HCT116 (cell line): ENCODE results near the gene KLK5. TPM values are rescaled to one million over a fixed set of nuclear protein-coding genes. Genes with fewer than 3 reads are reported as not detected.

Source experiments
- ATAC-seq: fragments of 200-7000 bp; cut with Tn5 transposase; 2 replicates; pipeline ENCODE4 v1.9.1; 2020; ENCODE audit warnings: mild to moderate bottlenecking, moderate library complexity
- BruUV-seq: library from RNA; stranded (reverse); fragments of 400-500 nt; replicated peaks from 2 replicates; lab custom pipeline; 2021; lab: Mats Ljungman, UMichigan
- CTCF ChIA-PET: fragments of 300-600 bp; sonication (Branson Sonifier 250); formaldehyde crosslinking; loops from one replicate; lab custom pipeline; 2021; ENCODE audit warnings: antibody characterized with exemption; lab: Charles Lee
- POLR2A ChIA-PET: fragments of 300-600, 350-600 bp; sonication (Branson Sonifier 250); formaldehyde crosslinking; loops from one replicate; lab custom pipeline; 2021; ENCODE audit warnings: antibody characterized with exemption; lab: Charles Lee
- RAD21 ChIA-PET, 2 experiments: fragments of 300-600 bp; sonication (Branson Sonifier 250); formaldehyde crosslinking; loops; one replicate each; lab custom pipeline; 2023; ENCODE audit warnings: low total read pairs in 2 of 2; ENCODE audit not compliant: uncharacterized antibody in 2 of 2, unreplicated experiment in 2 of 2, low non-redundant PET in 1 of 2; lab: Charles Lee
- DNase-seq: peaks from one replicate; pipeline ENCODE4 v3.0.0-alpha.2; 2010; ENCODE audit warnings: low read depth, low spot score
- H2AFZ ChIP-seq: fragments of 200-600 bp; shearing (Covaris generic), sonication (generic); 2 replicates; pipeline ENCODE4 v1.6.1; 2017; ENCODE audit warnings: low read depth, mixed run types, mixed read lengths, antibody characterized with exemption, low read length; ENCODE audit not compliant: poor library complexity, severe bottlenecking
- H3K27ac ChIP-seq: 2 replicates; pipeline ENCODE4 v1.5.1; 2012; ENCODE audit warnings: low read depth, low read length
- H3K27me3 ChIP-seq: fragments of 200-600 bp; sonication (generic); 2 replicates; pipeline ENCODE4 v1.6.1; 2016; ENCODE audit warnings: mixed run types, low read length, mixed read lengths; ENCODE audit not compliant: insufficient read depth
- H3K36me3 ChIP-seq, 2 experiments: fragments of 200-500 bp in 1 of 2; fragments of 200-600 bp in 1 of 2; sonication (Bioruptor generic) in 1 of 2; sonication (generic) in 1 of 2; 2 replicates each; pipeline versions ENCODE4 v1.5.1 to v1.6.1; 2014 to 2016; ENCODE audit warnings: low read length in 2 of 2, inconsistent platforms in 1 of 2, mixed read lengths in 1 of 2, mixed run types in 1 of 2; ENCODE audit not compliant: insufficient read depth in 2 of 2, control insufficient read depth in 1 of 2
- H3K4me1 ChIP-seq, 2 experiments: fragments of 200-600 bp in 1 of 2; sonication (generic) in 1 of 2; 2 replicates each; pipeline versions ENCODE4 v1.5.1 to v1.6.1; 2012 to 2017; ENCODE audit warnings: low read length in 2 of 2, inconsistent platforms in 1 of 2, mild to moderate bottlenecking in 1 of 2, mixed read lengths in 1 of 2, mixed run types in 1 of 2, moderate library complexity in 1 of 2; ENCODE audit not compliant: insufficient read depth in 2 of 2, control insufficient read depth in 1 of 2
- H3K4me2 ChIP-seq: fragments of 200-600 bp; sonication (generic); 2 replicates; pipeline ENCODE4 v1.6.1; 2017; ENCODE audit warnings: mixed run types, low read length, mixed read lengths
- H3K4me3 ChIP-seq, 2 experiments: fragments of 200-600 bp in 1 of 2; sonication (generic) in 1 of 2; replicated peaks in 1 of 2; 2 replicates each; pipeline ENCODE4 v1.5.1; 2011 to 2016; ENCODE audit warnings: low read length in 2 of 2, control low read depth in 1 of 2, low read depth in 1 of 2, mild to moderate bottlenecking in 1 of 2, mixed read lengths in 1 of 2, mixed run types in 1 of 2
- H3K79me2 ChIP-seq: fragments of 200-600 bp; sonication (generic); 2 replicates; pipeline ENCODE4 v1.6.1; 2017; ENCODE audit warnings: mild to moderate bottlenecking, mixed run types, low read length, moderate library complexity, mixed read lengths; ENCODE audit not compliant: insufficient read depth
- H3K9ac ChIP-seq: fragments of 200-600 bp; sonication (generic); 2 replicates; pipeline ENCODE4 v1.6.1; 2016; ENCODE audit warnings: low read length, mixed read lengths
- H3K9me2 ChIP-seq: fragments of 200-600 bp; sonication (generic), shearing (Covaris generic); 2 replicates; pipeline ENCODE4 v1.6.1; 2017; ENCODE audit warnings: mixed run types, mild to moderate bottlenecking, moderate library complexity; ENCODE audit not compliant: insufficient read depth
- H3K9me3 ChIP-seq, 2 experiments: fragments of 200-500 bp in 1 of 2; fragments of 200-600 bp in 1 of 2; sonication (Bioruptor generic) in 1 of 2; sonication (generic) in 1 of 2; 2 replicates each; pipeline ENCODE4 v1.6.1; 2014 to 2017; ENCODE audit warnings: low read length in 2 of 2, mixed read lengths in 2 of 2, inconsistent platforms in 1 of 2, low read depth in 1 of 2, mild to moderate bottlenecking in 1 of 2, mixed run types in 1 of 2, moderate library complexity in 1 of 2; ENCODE audit not compliant: control insufficient read depth in 1 of 2, insufficient read depth in 1 of 2
- H4K20me1 ChIP-seq: fragments of 200-600 bp; sonication (generic), shearing (Covaris generic); 2 replicates; pipeline ENCODE4 v1.6.1; 2017; ENCODE audit warnings: mixed run types, mild to moderate bottlenecking, moderate library complexity; ENCODE audit not compliant: insufficient read depth
- CBX3 ChIP-seq: IDR thresholded peaks from 2 replicates; pipeline ENCODE4 v1.6.1; 2012; ENCODE audit warnings: low read depth
- CEBPB ChIP-seq: IDR thresholded peaks from 2 replicates; pipeline ENCODE4 v1.6.1; 2012; ENCODE audit warnings: low read depth
- CTCF ChIP-seq, 3 experiments: fragments of 200-600 bp in 1 of 3; sonication (generic) in 1 of 3; IDR thresholded peaks in 2 of 3; conservative IDR thresholded peaks in 1 of 3; 2 replicates each; pipeline ENCODE4 v1.5.1; 2012 to 2017; ENCODE audit warnings: low read depth in 2 of 3, low read length in 2 of 3, antibody characterized with exemption in 1 of 3, borderline replicate concordance in 1 of 3, control low read depth in 1 of 3, mild to moderate bottlenecking in 1 of 3, mixed read lengths in 1 of 3, mixed run types in 1 of 3, moderate library complexity in 1 of 3; ENCODE audit not compliant: insufficient read depth in 1 of 3
- EGR1 ChIP-seq: IDR thresholded peaks from 2 replicates; pipeline ENCODE4 v1.6.1; 2012; ENCODE audit warnings: low read depth
- ELF1 ChIP-seq: IDR thresholded peaks from 2 replicates; pipeline ENCODE4 v1.6.1; 2012; ENCODE audit warnings: low read depth, borderline replicate concordance
- EZH2 ChIP-seq: fragments of 200-600 bp; sonication (generic); IDR thresholded peaks from 2 replicates; pipeline ENCODE4 v1.6.1; 2017; ENCODE audit warnings: antibody characterized with exemption, mixed run types
- EZH2phosphoT487 ChIP-seq: fragments of 200-600 bp; IDR thresholded peaks from 2 replicates; pipeline ENCODE4 v1.6.1; 2018; ENCODE audit warnings: antibody characterized with exemption, borderline replicate concordance
- FOSL1 ChIP-seq: IDR thresholded peaks from 2 replicates; pipeline ENCODE4 v1.6.1; 2012; ENCODE audit warnings: low read depth
- JUND ChIP-seq: IDR thresholded peaks from 2 replicates; pipeline ENCODE4 v1.6.1; 2012
- POLR2A ChIP-seq: IDR thresholded peaks from 2 replicates; pipeline ENCODE4 v1.7.0; 2011; ENCODE audit warnings: borderline replicate concordance; ENCODE audit not compliant: insufficient read depth, insufficient read length; ENCODE audit errors: extremely low read depth
- POLR2AphosphoS5 ChIP-seq: IDR thresholded peaks from 2 replicates; pipeline ENCODE4 v1.6.1; 2011; ENCODE audit warnings: mild to moderate bottlenecking, low read depth, low read length, moderate library complexity
- RAD21 ChIP-seq: IDR thresholded peaks from 2 replicates; pipeline ENCODE4 v1.6.1; 2012; ENCODE audit warnings: low read depth, mild to moderate bottlenecking
- SIN3A ChIP-seq: IDR thresholded peaks from 2 replicates; pipeline ENCODE4 v1.6.1; 2012; ENCODE audit warnings: low read depth
- SRF ChIP-seq: IDR thresholded peaks from 2 replicates; pipeline ENCODE4 v1.6.1; 2012; ENCODE audit warnings: low read depth
- TCF7L2 ChIP-seq: IDR thresholded peaks from 2 replicates; pipeline ENCODE4 v1.7.0; 2011; ENCODE audit warnings: borderline replicate concordance, inconsistent platforms; ENCODE audit not compliant: insufficient read depth, insufficient read length; ENCODE audit errors: extremely low read depth
- YY1 ChIP-seq: IDR thresholded peaks from 2 replicates; pipeline ENCODE4 v1.6.1; 2011; ENCODE audit warnings: low read length, low read depth, moderate library complexity, mild to moderate bottlenecking; ENCODE audit not compliant: insufficient replicate concordance; ENCODE audit errors: extremely low read depth
- ZFX ChIP-seq: fragments of 450-650 bp; IDR thresholded peaks from 2 replicates; pipeline ENCODE4 v1.6.1; 2017
- ZNF274 ChIP-seq: fragments of 200-500 bp; sonication (Bioruptor generic); IDR thresholded peaks from 2 replicates; pipeline ENCODE4 v1.6.1; 2014; ENCODE audit warnings: mild to moderate bottlenecking, low read depth, low read length, inconsistent platforms
- intact Hi-C: fragments of 100-400 bp; cut with micrococcal nuclease; formaldehyde crosslinking; loops from 2 replicates; pipeline ENCODE4 v1.10.0; 2022
- total RNA-seq: library from RNA; stranded (reverse); gene quantifications from one replicate; pipeline ENCODE4 v1.2.1, GENCODE V29; 2021; ENCODE audit not compliant: unreplicated experiment
- TF ChIP-seq, protein P1 (sequence below): IDR thresholded peaks from 2 replicates; pipeline ENCODE4 v1.6.1; 2012
- TF ChIP-seq, protein P2 (sequence below): IDR thresholded peaks from 2 replicates; pipeline ENCODE4 v1.6.1; 2012; ENCODE audit warnings: low read depth
- TF ChIP-seq, protein P3 (sequence below): IDR thresholded peaks from 2 replicates; pipeline ENCODE4 v1.6.1; 2012
- TF ChIP-seq, protein P4 (sequence below): IDR thresholded peaks from 2 replicates; pipeline ENCODE4 v1.6.1; 2011; ENCODE audit warnings: mild to moderate bottlenecking, low read length, moderate library complexity; ENCODE audit not compliant: insufficient replicate concordance; ENCODE audit errors: extremely low read depth

Gene KLK5
- total RNA-seq, 1 experiment from 2014 or later = 1.2 TPM

DNA sequence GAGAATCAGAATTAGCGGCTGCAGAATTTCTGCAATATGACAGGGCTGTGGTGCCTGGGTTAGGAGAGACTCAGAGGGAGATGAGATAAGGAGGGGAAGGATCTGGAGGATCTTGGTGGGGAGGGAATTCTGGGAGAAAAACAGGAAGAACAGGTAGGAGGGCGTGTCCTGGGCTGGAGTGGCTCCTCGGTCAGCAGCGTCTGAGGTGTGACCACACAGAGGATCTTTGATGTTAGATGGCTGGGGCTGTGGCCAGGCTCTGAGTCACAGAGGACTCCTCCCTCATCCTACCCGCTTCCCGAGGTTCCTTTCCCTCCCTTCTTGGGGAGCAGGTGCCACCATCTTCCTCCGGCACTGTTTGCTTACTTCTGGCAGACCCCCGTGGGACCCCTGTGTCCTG lies 22.9 kb upstream of the KLK5 start:
- Histone ChIP-seq H3K9me3 (no peaks in the 10 kb centered on the region), H3K9me2 (no peaks in the 10 kb centered on the region), H3K27ac (peak overlapping the region; percentile 53), H3K27me3 (no peaks in the 10 kb centered on the region), H3K79me2 (no peaks in the 10 kb centered on the region), H4K20me1 (no peaks in the 10 kb centered on the region), H3K9ac (peak overlapping the region; percentile 37; the same call in 1 of the 2 replicates), H3K4me2 (peak overlapping the region; percentile 63), H2AFZ (no peak overlapping the region), H3K36me3 (no peaks in the 10 kb centered on the region), H3K4me1 (peaks cover 36 to 82% of the 10 kb centered on the region in 2 experiments), H3K4me3 (peak overlapping the region in 1 of 2 experiments; percentile 12; a peak in 3 of 4 replicates)
- RAD21 ChIA-PET = no interaction called here
- no TSS peak for BruUV-seq
- intact Hi-C loops = no loop called here
- CTCF ChIA-PET = no interaction called here
- DNase-seq (peak; percentile 94), ATAC-seq (peak; percentile 96)
- POLR2A ChIA-PET = no interaction called here
- TF ChIP-seq POLR2A = no peak
- peak; percentile 59 for TF ChIP-seq FOSL1
- TF ChIP-seq, protein P1, sequence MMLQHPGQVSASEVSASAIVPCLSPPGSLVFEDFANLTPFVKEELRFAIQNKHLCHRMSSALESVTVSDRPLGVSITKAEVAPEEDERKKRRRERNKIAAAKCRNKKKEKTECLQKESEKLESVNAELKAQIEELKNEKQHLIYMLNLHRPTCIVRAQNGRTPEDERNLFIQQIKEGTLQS = no peak
- TF ChIP-seq JUND = peak; percentile 78
- TF ChIP-seq EZH2phosphoT487 = no peak
- no peak for TF ChIP-seq ZNF274
- peak; percentile 28 for TF ChIP-seq YY1
- no peak for TF ChIP-seq CEBPB
- TF ChIP-seq, protein P2, sequence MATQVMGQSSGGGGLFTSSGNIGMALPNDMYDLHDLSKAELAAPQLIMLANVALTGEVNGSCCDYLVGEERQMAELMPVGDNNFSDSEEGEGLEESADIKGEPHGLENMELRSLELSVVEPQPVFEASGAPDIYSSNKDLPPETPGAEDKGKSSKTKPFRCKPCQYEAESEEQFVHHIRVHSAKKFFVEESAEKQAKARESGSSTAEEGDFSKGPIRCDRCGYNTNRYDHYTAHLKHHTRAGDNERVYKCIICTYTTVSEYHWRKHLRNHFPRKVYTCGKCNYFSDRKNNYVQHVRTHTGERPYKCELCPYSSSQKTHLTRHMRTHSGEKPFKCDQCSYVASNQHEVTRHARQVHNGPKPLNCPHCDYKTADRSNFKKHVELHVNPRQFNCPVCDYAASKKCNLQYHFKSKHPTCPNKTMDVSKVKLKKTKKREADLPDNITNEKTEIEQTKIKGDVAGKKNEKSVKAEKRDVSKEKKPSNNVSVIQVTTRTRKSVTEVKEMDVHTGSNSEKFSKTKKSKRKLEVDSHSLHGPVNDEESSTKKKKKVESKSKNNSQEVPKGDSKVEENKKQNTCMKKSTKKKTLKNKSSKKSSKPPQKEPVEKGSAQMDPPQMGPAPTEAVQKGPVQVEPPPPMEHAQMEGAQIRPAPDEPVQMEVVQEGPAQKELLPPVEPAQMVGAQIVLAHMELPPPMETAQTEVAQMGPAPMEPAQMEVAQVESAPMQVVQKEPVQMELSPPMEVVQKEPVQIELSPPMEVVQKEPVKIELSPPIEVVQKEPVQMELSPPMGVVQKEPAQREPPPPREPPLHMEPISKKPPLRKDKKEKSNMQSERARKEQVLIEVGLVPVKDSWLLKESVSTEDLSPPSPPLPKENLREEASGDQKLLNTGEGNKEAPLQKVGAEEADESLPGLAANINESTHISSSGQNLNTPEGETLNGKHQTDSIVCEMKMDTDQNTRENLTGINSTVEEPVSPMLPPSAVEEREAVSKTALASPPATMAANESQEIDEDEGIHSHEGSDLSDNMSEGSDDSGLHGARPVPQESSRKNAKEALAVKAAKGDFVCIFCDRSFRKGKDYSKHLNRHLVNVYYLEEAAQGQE = no peak
- peak; percentile 90 for TF ChIP-seq POLR2AphosphoS5
- TF ChIP-seq RAD21 = no peak
- TF ChIP-seq, protein P3, sequence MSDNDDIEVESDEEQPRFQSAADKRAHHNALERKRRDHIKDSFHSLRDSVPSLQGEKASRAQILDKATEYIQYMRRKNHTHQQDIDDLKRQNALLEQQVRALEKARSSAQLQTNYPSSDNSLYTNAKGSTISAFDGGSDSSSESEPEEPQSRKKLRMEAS = peak; percentile 84
- TF ChIP-seq, protein P4, sequence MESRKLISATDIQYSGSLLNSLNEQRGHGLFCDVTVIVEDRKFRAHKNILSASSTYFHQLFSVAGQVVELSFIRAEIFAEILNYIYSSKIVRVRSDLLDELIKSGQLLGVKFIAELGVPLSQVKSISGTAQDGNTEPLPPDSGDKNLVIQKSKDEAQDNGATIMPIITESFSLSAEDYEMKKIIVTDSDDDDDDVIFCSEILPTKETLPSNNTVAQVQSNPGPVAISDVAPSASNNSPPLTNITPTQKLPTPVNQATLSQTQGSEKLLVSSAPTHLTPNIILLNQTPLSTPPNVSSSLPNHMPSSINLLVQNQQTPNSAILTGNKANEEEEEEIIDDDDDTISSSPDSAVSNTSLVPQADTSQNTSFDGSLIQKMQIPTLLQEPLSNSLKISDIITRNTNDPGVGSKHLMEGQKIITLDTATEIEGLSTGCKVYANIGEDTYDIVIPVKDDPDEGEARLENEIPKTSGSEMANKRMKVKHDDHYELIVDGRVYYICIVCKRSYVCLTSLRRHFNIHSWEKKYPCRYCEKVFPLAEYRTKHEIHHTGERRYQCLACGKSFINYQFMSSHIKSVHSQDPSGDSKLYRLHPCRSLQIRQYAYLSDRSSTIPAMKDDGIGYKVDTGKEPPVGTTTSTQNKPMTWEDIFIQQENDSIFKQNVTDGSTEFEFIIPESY = no peak
- no peak for TF ChIP-seq CTCF (IDR thresholded peaks at IDR 0.05 in 2 of 3, conservative IDR thresholded peaks at IDR 0.05 in 1 of 3; ENCODE audit: borderline replicate concordance in 1 of 3, insufficient read depth in 1 of 3, low read depth in 2 of 3, low read length in 2 of 3)
- peak; percentile 90 for TF ChIP-seq TCF7L2
- peak; percentile 96; the same call in 1 of the 2 replicates for TF ChIP-seq CBX3
- TF ChIP-seq ELF1 = no peak
- no peak for TF ChIP-seq EZH2
- no peak for TF ChIP-seq ZFX
- no peak for TF ChIP-seq SRF
- no peak for TF ChIP-seq SIN3A
- TF ChIP-seq EGR1 = no peak
